IMR-90 (cell line): ENCODE data around the gene GSTP1. TPM values are rescaled to one million over a fixed set of nuclear protein-coding genes. Genes with fewer than 3 reads are reported as not detected.

Experiments
- ATAC-seq: fragments of 200-7000 bp; cut with Tn5 transposase; 2 replicates; pipeline ENCODE4 v1.9.1; 2020; ENCODE audit warnings: low read depth, mild to moderate bottlenecking, moderate library complexity
- BruUV-seq: library from RNA; stranded (reverse); fragments of 400-500 nt; replicated peaks from 2 replicates; lab custom pipeline; 2021; lab: Mats Ljungman, UMichigan
- CTCF ChIA-PET: fragments of 300-600 bp; formaldehyde crosslinking; extraction: SDS; loops from one replicate; lab custom pipeline; 2021; ENCODE audit warnings: antibody characterized with exemption; lab: Yijun Ruan, JAX
- POLR2A ChIA-PET: fragments of 300-600 bp; sonication (Branson Sonifier 250); formaldehyde crosslinking; loops from one replicate; lab custom pipeline; 2022; ENCODE audit warnings: antibody characterized with exemption; ENCODE audit not compliant: unreplicated experiment; lab: Charles Lee
- DNase-seq: peaks from one replicate; pipeline ENCODE4 v3.0.0; 2013
- H2AFZ ChIP-seq: replicated peaks from 2 replicates; pipeline ENCODE3; 2013; ENCODE audit warnings: low read length, mild to moderate bottlenecking; ENCODE audit not compliant: poor library complexity
- H2AK5ac ChIP-seq: 2 replicates; pipeline ENCODE4 v1.6.1; 2013; ENCODE audit warnings: low read depth, low read length, inconsistent platforms
- H2AK9ac ChIP-seq: replicated peaks from 2 replicates; pipeline ENCODE3; 2013; ENCODE audit warnings: mild to moderate bottlenecking, low read depth, low read length, moderate library complexity; ENCODE audit not compliant: poor library complexity
- H2BK120ac ChIP-seq: 2 replicates; pipeline ENCODE4 v1.6.1; 2013; ENCODE audit warnings: low read depth, low read length, inconsistent platforms
- H2BK15ac ChIP-seq: 3 replicates; pipeline ENCODE4 v1.6.1; 2013; ENCODE audit warnings: low read depth, low read length, inconsistent platforms
- H2BK20ac ChIP-seq: 2 replicates; pipeline ENCODE4 v1.6.1; 2013; ENCODE audit warnings: low read depth, mild to moderate bottlenecking, inconsistent platforms, low read length, moderate library complexity
- H2BK5ac ChIP-seq: 2 replicates; pipeline ENCODE4 v1.6.1; 2013; ENCODE audit warnings: mild to moderate bottlenecking, low read depth, low read length, inconsistent platforms; ENCODE audit not compliant: poor library complexity, severe bottlenecking
- H3K14ac ChIP-seq: replicated peaks from 2 replicates; pipeline ENCODE4 v1.6.1; 2013; ENCODE audit warnings: low read depth, low read length, inconsistent platforms
- H3K18ac ChIP-seq: 2 replicates; pipeline ENCODE4 v1.6.1; 2013; ENCODE audit warnings: low read depth, low read length, control low read depth
- H3K23ac ChIP-seq: 2 replicates; pipeline ENCODE4 v1.6.1; 2013; ENCODE audit warnings: low read depth, low read length, inconsistent platforms
- H3K27ac ChIP-seq: 2 replicates; pipeline ENCODE4 v1.5.1; 2013; ENCODE audit warnings: mild to moderate bottlenecking, control low read depth, low read length; ENCODE audit not compliant: insufficient read depth
- H3K27me3 ChIP-seq: 2 replicates; pipeline ENCODE4 v1.6.1; 2013; ENCODE audit warnings: low read length; ENCODE audit not compliant: control insufficient read depth, insufficient read depth
- H3K36me3 ChIP-seq: 2 replicates; pipeline ENCODE4 v1.6.1; 2013; ENCODE audit warnings: low read length, mixed read lengths; ENCODE audit not compliant: control insufficient read depth, insufficient read depth
- H3K4ac ChIP-seq: 2 replicates; pipeline ENCODE4 v1.6.1; 2013; ENCODE audit warnings: low read depth, low read length, inconsistent platforms
- H3K4me1 ChIP-seq: 2 replicates; pipeline ENCODE4 v1.6.1; 2013; ENCODE audit warnings: low read length, mixed read lengths; ENCODE audit not compliant: control insufficient read depth, insufficient read depth
- H3K4me2 ChIP-seq: 2 replicates; pipeline ENCODE4 v1.6.1; 2013; ENCODE audit warnings: low read depth, mild to moderate bottlenecking, control low read depth, low read length, moderate library complexity
- H3K4me3 ChIP-seq: 2 replicates; pipeline ENCODE4 v1.5.1; 2013; ENCODE audit warnings: low read depth, mild to moderate bottlenecking, control low read depth, low read length, moderate library complexity; ENCODE audit not compliant: insufficient read depth
- H3K56ac ChIP-seq: 2 replicates; pipeline ENCODE4 v1.6.1; 2013; ENCODE audit warnings: low read length, inconsistent platforms; ENCODE audit not compliant: insufficient read depth; ENCODE audit errors: extremely low read depth
- H3K79me1 ChIP-seq, 2 experiments: 2 replicates each; pipeline ENCODE4 v1.6.1; 2013; ENCODE audit warnings: low read length in 2 of 2, inconsistent platforms in 1 of 2, low read depth in 1 of 2
- H3K9ac ChIP-seq: 2 replicates; pipeline ENCODE4 v1.6.1; 2013; ENCODE audit warnings: low read depth, low read length, control low read depth
- H3K9me1 ChIP-seq: 2 replicates; pipeline ENCODE4 v1.6.1; 2013; ENCODE audit warnings: low read length, inconsistent platforms; ENCODE audit not compliant: insufficient read depth
- H3K9me3 ChIP-seq: 2 replicates; pipeline ENCODE4 v1.6.1; 2013; ENCODE audit warnings: low read length; ENCODE audit not compliant: control insufficient read depth, insufficient read depth
- H4K20me1 ChIP-seq: 2 replicates; pipeline ENCODE4 v1.6.1; 2013; ENCODE audit warnings: low read length, inconsistent platforms; ENCODE audit not compliant: insufficient read depth
- H4K5ac ChIP-seq: 2 replicates; pipeline ENCODE4 v1.6.1; 2013; ENCODE audit warnings: mild to moderate bottlenecking, low read depth, low read length, control low read depth
- H4K8ac ChIP-seq, 2 experiments: 2 replicates each; pipeline ENCODE4 v1.6.1; 2013; ENCODE audit warnings: low read depth in 2 of 2, low read length in 2 of 2, control low read depth in 1 of 2, inconsistent platforms in 1 of 2
- H4K91ac ChIP-seq: 2 replicates; pipeline ENCODE4 v1.6.1; 2013; ENCODE audit warnings: low read depth, low read length, inconsistent platforms; ENCODE audit not compliant: insufficient read depth
- BHLHE40 ChIP-seq: fragments of 150-350 bp; IDR thresholded peaks from 2 replicates; pipeline ENCODE4 v1.6.1; 2016; ENCODE audit warnings: mild to moderate bottlenecking, low read depth, low read length
- CEBPB ChIP-seq: IDR thresholded peaks from 2 replicates; pipeline ENCODE4 v1.6.1; 2012; ENCODE audit warnings: low read depth, low read length, improper control_type of control experiment
- CHD1 ChIP-seq: IDR thresholded peaks from 2 replicates; pipeline ENCODE4 v1.6.1; 2012; ENCODE audit warnings: low read depth, low read length, improper control_type of control experiment
- FOS ChIP-seq: fragments of 150-350 bp; IDR thresholded peaks from 2 replicates; pipeline ENCODE4 v1.6.1; 2016; ENCODE audit warnings: low read depth, low read length
- MAZ ChIP-seq: IDR thresholded peaks from 2 replicates; pipeline ENCODE4 v1.6.1; 2012; ENCODE audit warnings: low read depth, mild to moderate bottlenecking, low read length, improper control_type of control experiment, moderate library complexity, borderline replicate concordance
- MXI1 ChIP-seq: IDR thresholded peaks from 2 replicates; pipeline ENCODE4 v1.6.1; 2012; ENCODE audit warnings: low read depth, mild to moderate bottlenecking, low read length, moderate library complexity, borderline replicate concordance
- NFE2L2 ChIP-seq: fragments of 150-350 bp; IDR thresholded peaks from 2 replicates; pipeline ENCODE4 v1.6.1; 2016; ENCODE audit warnings: low read depth, mild to moderate bottlenecking, low read length
- POLR2A ChIP-seq: IDR thresholded peaks from 2 replicates; pipeline ENCODE4 v1.6.1; 2012; ENCODE audit warnings: mild to moderate bottlenecking, low read depth, low read length
- RAD21 ChIP-seq: IDR thresholded peaks from 2 replicates; pipeline ENCODE4 v1.6.1; 2012; ENCODE audit warnings: low read length, improper control_type of control experiment
- RCOR1 ChIP-seq: IDR thresholded peaks from 2 replicates; pipeline ENCODE4 v1.6.1; 2012; ENCODE audit warnings: mild to moderate bottlenecking, low read length, improper control_type of control experiment; ENCODE audit not compliant: insufficient replicate concordance
- WGBS, 2 experiments: methylation state at CpG; one replicate each; pipeline versions ENCODE4 v1.1.5 to v1.1.7; 2013; ENCODE audit warnings: missing lambda C conversion rate in 2 of 2; ENCODE audit not compliant: insufficient read length in 1 of 2; ENCODE audit errors: extremely low coverage in 2 of 2; 5-methylcytosine and 5-hydroxymethylcytosine counted together
- dilution Hi-C: fragments of 300-500 bp; cut with HindIII; formaldehyde crosslinking; loops from one replicate; pipeline ENCODE4 v1.14.3; 2018; ENCODE audit warnings: low sequenced_read_pairs; ENCODE audit not compliant: unreplicated experiment
- in situ Hi-C: fragments of 300-500 bp; cut with MboI; formaldehyde crosslinking; loops from 3 replicates; pipeline ENCODE4 v1.14.3; 2019; ENCODE audit warnings: low sequenced_read_pairs, inconsistent platforms, mixed read lengths
- intact Hi-C: fragments of 100-400 bp; cut with micrococcal nuclease; formaldehyde crosslinking; loops from 2 replicates; pipeline ENCODE4 v1.10.0; 2022
- polyA plus RNA-seq, 3 experiments: library from polyadenylated mRNA; depleted of rRNA; stranded (reverse); fragments of >200 nt; gene quantifications; 2 replicates each; pipeline ENCODE4 v1.2.3, GENCODE V29; 2012; ENCODE audit warnings: low replicate concordance in 1 of 3
- total RNA-seq: library from RNA; depleted of rRNA; stranded (reverse); fragments of >200 nt; gene quantifications from 2 replicates; pipeline ENCODE4 v1.2.3, GENCODE V29; 2012
- TF ChIP-seq, protein P1 (sequence below): fragments of 150-350 bp; IDR thresholded peaks from 2 replicates; pipeline ENCODE4 v1.6.1; 2016; ENCODE audit warnings: low read depth, mild to moderate bottlenecking, low read length, moderate library complexity, borderline replicate concordance
- TF ChIP-seq, protein P2 (sequence below): fragments of 150-350 bp; IDR thresholded peaks from 2 replicates; pipeline ENCODE4 v1.6.1; 2017; ENCODE audit warnings: mild to moderate bottlenecking, antibody characterized with exemption, low read length, low read depth

Gene GSTP1
- total and polyA plus RNA-seq, 2 of the 4 experiments (the other 2 are of a cell fraction): 947 to 1,539 TPM

DNA sequence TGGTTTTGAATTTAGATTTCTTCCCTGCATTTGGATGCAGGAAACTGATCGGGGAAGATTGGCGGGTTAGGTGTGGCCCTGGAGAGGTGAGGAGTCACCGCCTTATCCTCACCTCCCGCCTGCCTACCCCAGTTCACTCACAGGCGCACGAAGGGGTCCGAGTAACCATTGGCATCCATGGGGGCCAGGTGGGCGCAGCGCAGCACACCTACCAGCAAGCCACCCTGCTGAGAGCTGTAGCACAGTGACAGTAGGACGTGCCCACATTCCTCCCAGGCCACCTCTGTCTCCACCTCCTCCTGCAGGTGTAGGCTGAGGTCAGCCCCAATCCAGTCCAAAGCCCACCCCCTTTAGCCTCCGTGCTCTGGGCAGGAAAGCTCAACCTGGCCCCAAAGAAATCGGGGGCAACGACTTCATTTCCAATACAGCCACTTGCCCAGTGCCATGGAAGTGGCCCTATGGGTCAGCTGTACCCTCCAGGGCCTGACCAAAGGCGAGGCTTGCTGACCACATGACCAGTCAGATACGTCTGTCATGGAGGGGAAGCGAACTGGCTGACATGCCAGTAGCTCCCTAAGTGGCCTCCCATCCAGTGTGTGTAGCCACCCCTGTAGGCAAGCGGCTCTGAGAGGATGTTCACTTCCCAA is 29.8 kb downstream of the GSTP1 start:
- Histone ChIP-seq H4K5ac (no peak overlapping the region), H4K20me1 (no peaks in the 10 kb centered on the region; the same call in 1 of the 2 replicates), H2BK120ac (no peak overlapping the region), H4K8ac (peak overlapping the region in 1 of 2 experiments; percentile 21; a peak in 1 of 4 replicates), H3K18ac (no peak overlapping the region), H3K4me1 (no peaks in the 10 kb centered on the region), H2BK15ac (no peak overlapping the region), H3K23ac (no peak overlapping the region), H3K4me2 (no peak overlapping the region), H3K36me3 (peaks cover 36% of the 10 kb centered on the region), H4K91ac (no peak overlapping the region), H3K4ac (no peak overlapping the region), H2AK9ac (no peak overlapping the region), H3K9me3 (no peaks in the 10 kb centered on the region), H2BK5ac (no peak overlapping the region), H3K9me1 (no peaks in the 10 kb centered on the region), H3K79me1 (peaks cover 4 to 7% of the 10 kb centered on the region in 2 experiments; a peak in 3 of 4 replicates), H3K9ac (no peak overlapping the region), H3K4me3 (no peak overlapping the region), H2AFZ (peak overlapping the region; percentile 85), H3K27me3 (peaks cover 20% of the 10 kb centered on the region), H2AK5ac (no peak overlapping the region), H3K56ac (no peak overlapping the region), H2BK20ac (no peak overlapping the region), H3K14ac (no peak overlapping the region), H3K27ac (no peak overlapping the region)
- 61% methylated on average over 3 of the region's 17 CpGs; no CpG with 5 or more reads in 1 of the 2 experiments for WGBS, 2 experiments
- dilution Hi-C loops (no loop called here), intact Hi-C loops (no loop called here), in situ Hi-C loops (no loop called here)
- BruUV-seq: no TSS peak
- ATAC-seq (no peak), DNase-seq (no peak)
- CTCF ChIA-PET: interaction anchor here (0.6 to 1.5 kb wide), 4 partner anchors 13 to 49 kb away, joined by 4 to 6 read pairs (median 4); partner anchors contain the start of gene NUDT8
- POLR2A ChIA-PET: no interaction called here
- no peak for TF ChIP-seq POLR2A
- no peak for TF ChIP-seq MAZ
- no peak for TF ChIP-seq MXI1
- TF ChIP-seq, protein P1, sequence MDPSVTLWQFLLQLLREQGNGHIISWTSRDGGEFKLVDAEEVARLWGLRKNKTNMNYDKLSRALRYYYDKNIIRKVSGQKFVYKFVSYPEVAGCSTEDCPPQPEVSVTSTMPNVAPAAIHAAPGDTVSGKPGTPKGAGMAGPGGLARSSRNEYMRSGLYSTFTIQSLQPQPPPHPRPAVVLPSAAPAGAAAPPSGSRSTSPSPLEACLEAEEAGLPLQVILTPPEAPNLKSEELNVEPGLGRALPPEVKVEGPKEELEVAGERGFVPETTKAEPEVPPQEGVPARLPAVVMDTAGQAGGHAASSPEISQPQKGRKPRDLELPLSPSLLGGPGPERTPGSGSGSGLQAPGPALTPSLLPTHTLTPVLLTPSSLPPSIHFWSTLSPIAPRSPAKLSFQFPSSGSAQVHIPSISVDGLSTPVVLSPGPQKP: no peak
- TF ChIP-seq, protein P2, sequence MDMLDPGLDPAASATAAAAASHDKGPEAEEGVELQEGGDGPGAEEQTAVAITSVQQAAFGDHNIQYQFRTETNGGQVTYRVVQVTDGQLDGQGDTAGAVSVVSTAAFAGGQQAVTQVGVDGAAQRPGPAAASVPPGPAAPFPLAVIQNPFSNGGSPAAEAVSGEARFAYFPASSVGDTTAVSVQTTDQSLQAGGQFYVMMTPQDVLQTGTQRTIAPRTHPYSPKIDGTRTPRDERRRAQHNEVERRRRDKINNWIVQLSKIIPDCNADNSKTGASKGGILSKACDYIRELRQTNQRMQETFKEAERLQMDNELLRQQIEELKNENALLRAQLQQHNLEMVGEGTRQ: no peak
- no peak for TF ChIP-seq BHLHE40
- TF ChIP-seq CHD1: no peak
- TF ChIP-seq CEBPB: no peak
- no peak for TF ChIP-seq NFE2L2
- no peak for TF ChIP-seq RCOR1
- no peak for TF ChIP-seq RAD21
- no peak for TF ChIP-seq FOS
